ENCODE results near the gene ATP2A1. TPM values are rescaled to one million over a fixed set of nuclear protein-coding genes. Genes with fewer than 3 reads are reported as not detected.

ATP2A1 gene
- total and polyA plus RNA-seq, 4 donors: 0.77 to 6.1 (median 1.8) TPM

DNA sequence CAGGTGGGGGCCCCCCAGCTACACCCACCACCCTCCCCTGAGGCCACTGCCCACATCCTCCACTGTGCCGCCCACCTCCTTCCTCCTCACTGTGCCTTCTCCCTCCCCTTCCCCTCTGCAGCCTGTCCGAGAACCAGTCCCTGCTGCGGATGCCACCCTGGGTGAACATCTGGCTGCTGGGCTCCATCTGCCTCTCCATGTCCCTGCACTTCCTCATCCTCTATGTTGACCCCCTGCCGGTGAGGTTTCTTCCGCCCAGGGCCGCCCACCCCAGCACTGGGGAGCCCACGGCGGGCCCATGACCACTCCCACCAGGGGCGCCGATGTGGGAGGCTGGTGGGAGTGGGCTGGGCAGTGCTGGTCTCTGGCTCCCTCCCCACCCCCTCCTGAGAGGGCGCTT, 24.6 kb downstream of the ATP2A1 start:
- Histone ChIP-seq H3K36me3 (ENCODE audit: control insufficient read depth, insufficient read depth, low read length) (peaks cover 54% of the 10 kb centered on the region), H3K27me3 (ENCODE audit: control insufficient read depth, insufficient read depth, low read length) (no peaks in the 10 kb centered on the region), H3K9me3 (ENCODE audit: control insufficient read depth, insufficient read depth, low read length) (no peaks in the 10 kb centered on the region), H3K4me3 (ENCODE audit: low read depth, low read length) (no peak overlapping the region), H3K4me1 (ENCODE audit: control insufficient read depth, insufficient read depth, low read length) (no peaks in the 10 kb centered on the region), H3K27ac (ENCODE audit: low read depth, low read length) (no peak overlapping the region)
- DNase-seq (ENCODE audit: low read depth in 4 of 6, low spot score in 6 of 6): no peak
- WGBS (ENCODE audit: insufficient coverage): 71% methylated on average over 2 of the region's 11 CpGs

DNA sequence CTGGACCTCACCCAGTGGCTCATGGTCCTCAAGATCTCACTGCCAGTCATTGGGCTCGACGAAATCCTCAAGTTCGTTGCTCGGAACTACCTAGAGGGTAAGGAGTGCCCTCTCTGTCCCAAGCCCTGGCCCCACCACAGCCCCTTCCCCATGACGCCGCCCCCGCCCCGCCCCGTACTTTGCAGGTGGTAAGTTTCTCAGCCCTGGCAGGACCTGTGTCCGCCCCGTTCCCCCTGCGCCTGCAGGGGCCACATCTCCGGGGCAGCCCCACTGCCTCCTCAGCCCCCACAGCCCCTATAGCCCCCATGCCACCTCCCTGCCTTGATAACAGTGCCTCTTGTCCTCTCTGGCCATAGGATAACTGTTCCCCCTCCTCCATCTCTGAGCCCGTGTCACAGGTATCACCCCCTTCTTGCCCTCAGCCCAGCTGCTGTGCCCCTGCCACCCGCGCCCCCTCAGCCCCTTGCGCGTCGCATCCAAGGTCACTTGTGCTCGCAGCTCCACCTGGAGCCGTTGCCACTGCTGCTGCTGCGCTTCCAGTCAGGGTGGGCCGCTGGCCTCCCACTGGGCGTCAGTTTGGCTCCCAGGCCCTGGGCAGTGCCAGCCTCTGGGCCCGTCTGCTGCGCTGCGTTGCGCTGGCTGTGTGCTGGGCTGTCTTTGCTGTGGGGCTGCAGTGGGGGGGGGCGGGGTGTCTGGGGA, 25.2 kb downstream of the ATP2A1 start:
- Histone ChIP-seq H3K4me1 (ENCODE audit: control insufficient read depth, insufficient read depth, low read length) (no peaks in the 10 kb centered on the region), H3K9me3 (ENCODE audit: control insufficient read depth, insufficient read depth, low read length) (no peaks in the 10 kb centered on the region), H3K27me3 (ENCODE audit: control insufficient read depth, insufficient read depth, low read length) (no peaks in the 10 kb centered on the region), H3K4me3 (ENCODE audit: low read depth, low read length) (no peak overlapping the region), H3K36me3 (ENCODE audit: control insufficient read depth, insufficient read depth, low read length) (peaks cover 56% of the 10 kb centered on the region), H3K27ac (ENCODE audit: low read depth, low read length) (no peak overlapping the region)
- 87% methylated on average over 27 of the region's 29 CpGs for WGBS (ENCODE audit: insufficient coverage)
- DNase-seq (ENCODE audit: low read depth in 4 of 6, low spot score in 6 of 6): no peak

DNA sequence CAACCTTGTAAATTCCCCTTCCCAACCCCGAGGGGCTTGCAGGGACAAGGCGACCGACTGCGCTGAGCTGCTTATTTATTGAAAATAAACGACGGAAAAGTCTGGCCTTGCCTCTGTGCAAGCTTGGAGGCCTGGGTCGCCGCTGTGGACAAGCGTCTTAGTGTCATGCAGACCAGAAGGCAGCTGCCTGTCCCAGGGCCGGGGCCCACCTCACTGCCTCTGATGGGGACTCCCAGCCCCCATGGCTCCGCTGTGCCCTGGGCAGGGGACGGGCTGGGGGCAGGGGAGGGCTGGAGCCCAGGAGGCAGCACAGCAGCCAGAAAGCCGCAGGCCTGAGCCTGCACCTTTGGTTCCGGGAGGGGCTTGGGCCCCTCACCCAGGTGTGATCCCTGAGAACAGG, 26.1 kb downstream of the ATP2A1 start:
- Histone ChIP-seq H3K27ac (ENCODE audit: low read depth, low read length) (no peak overlapping the region), H3K9me3 (ENCODE audit: control insufficient read depth, insufficient read depth, low read length) (no peaks in the 10 kb centered on the region), H3K36me3 (ENCODE audit: control insufficient read depth, insufficient read depth, low read length) (peaks cover 58% of the 10 kb centered on the region), H3K4me1 (ENCODE audit: control insufficient read depth, insufficient read depth, low read length) (no peaks in the 10 kb centered on the region), H3K27me3 (ENCODE audit: control insufficient read depth, insufficient read depth, low read length) (no peaks in the 10 kb centered on the region), H3K4me3 (ENCODE audit: low read depth, low read length) (no peak overlapping the region)
- 75% methylated on average over 14 of the region's 14 CpGs for WGBS (ENCODE audit: insufficient coverage)
- no peak for DNase-seq (ENCODE audit: low read depth in 4 of 6, low spot score in 6 of 6)

DNA sequence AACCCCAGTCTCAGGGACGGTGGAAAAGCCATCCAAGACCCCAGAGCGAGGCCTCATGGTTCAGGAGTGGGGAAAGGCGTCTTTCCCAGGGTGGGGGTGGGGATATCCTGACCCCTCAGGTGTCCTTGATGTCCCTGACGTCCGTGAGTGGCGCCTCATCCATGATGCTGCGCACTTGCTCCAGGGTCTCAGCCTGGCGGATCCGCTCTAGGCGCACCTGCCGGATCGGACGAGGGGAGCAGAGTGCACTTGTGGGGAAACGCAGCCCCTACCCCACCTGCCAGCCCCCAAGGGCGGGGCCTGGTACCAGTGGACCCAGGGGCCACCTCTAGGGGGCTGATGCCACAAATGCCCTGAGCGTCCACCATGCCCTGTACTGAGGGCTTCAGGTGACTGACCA, 26.5 kb downstream of the ATP2A1 start:
- H3K27me3 ChIP-seq (ENCODE audit: control insufficient read depth, insufficient read depth, low read length): no peaks in the 10 kb centered on the region
- WGBS (ENCODE audit: insufficient coverage): 90% methylated on average over 14 of the region's 16 CpGs
- H3K4me1 ChIP-seq (ENCODE audit: control insufficient read depth, insufficient read depth, low read length): no peaks in the 10 kb centered on the region
- H3K27ac ChIP-seq (ENCODE audit: low read depth, low read length): no peak overlapping the region
- no peak overlapping the region for H3K4me3 ChIP-seq (ENCODE audit: low read depth, low read length)
- peaks cover 58% of the 10 kb centered on the region for H3K36me3 ChIP-seq (ENCODE audit: control insufficient read depth, insufficient read depth, low read length)
- no peaks in the 10 kb centered on the region for H3K9me3 ChIP-seq (ENCODE audit: control insufficient read depth, insufficient read depth, low read length)
- DNase-seq (ENCODE audit: low read depth in 4 of 6, low spot score in 6 of 6): no peak

DNA sequence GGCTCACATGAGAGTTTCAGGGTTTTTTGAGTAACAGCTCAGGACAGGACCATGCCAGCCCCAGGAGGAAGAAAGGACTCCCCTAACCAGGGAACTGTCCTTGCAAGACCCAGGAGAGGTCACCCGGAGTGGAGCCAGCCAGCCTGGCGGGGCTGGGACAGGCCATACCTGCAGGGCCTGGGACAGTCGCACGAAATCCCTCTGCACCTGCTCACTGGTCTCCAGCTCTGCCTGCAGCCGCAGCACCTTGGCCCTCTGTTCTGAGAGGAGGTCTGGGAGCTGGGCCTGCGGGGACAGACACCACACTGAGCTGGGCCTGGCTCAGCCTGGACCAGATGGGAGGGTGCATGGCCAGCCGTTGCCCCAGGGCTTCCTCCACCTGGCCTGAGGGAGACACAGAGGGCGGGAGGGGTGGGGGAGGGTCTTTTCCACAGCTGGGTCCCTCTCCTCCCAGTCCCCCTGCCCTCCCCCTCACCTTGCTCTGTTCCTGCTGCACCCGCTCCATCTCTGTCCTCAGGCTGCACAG, 27.0 kb downstream of the ATP2A1 start:
- no peak overlapping the region for H3K27ac ChIP-seq (ENCODE audit: low read depth, low read length)
- no peaks in the 10 kb centered on the region for H3K9me3 ChIP-seq (ENCODE audit: control insufficient read depth, insufficient read depth, low read length)
- no peaks in the 10 kb centered on the region for H3K27me3 ChIP-seq (ENCODE audit: control insufficient read depth, insufficient read depth, low read length)
- 83% methylated on average over 6 of the region's 9 CpGs for WGBS (ENCODE audit: insufficient coverage)
- peaks cover 61% of the 10 kb centered on the region for H3K36me3 ChIP-seq (ENCODE audit: control insufficient read depth, insufficient read depth, low read length)
- no peak overlapping the region for H3K4me3 ChIP-seq (ENCODE audit: low read depth, low read length)
- no peaks in the 10 kb centered on the region for H3K4me1 ChIP-seq (ENCODE audit: control insufficient read depth, insufficient read depth, low read length)
- DNase-seq (ENCODE audit: low read depth in 4 of 6, low spot score in 6 of 6): no peak

DNA sequence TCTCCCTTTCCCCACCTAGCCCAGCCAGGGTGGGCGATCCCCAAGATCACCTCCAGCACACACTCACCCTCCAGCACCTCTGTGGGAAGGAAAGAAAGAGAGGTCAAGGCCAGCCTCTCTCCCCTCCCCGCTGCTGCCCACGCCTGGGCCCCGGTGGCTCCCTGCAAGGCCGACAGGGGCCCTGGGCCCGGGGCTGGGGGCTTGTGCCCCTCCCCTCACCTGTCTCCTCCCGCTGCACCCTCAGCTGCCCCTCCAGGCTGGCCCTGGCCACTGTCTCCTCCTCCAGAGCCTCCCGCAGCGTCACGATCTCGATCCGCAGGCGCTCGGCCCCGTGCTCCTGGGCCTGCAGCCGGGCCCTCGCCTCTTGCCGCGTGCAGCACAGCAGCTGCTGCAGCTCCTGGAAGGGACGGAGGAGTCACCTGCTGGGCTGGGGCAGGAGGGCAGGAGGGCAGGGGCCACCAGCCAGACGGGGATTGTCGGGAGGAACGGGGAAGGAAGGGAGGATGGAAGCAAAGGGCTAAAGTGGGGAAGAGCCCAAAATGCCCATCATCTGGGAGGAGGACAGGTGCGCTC, 27.6 kb downstream of the ATP2A1 start:
- Histone ChIP-seq H3K27ac (ENCODE audit: low read depth, low read length) (no peak overlapping the region), H3K36me3 (ENCODE audit: control insufficient read depth, insufficient read depth, low read length) (peaks cover 62% of the 10 kb centered on the region), H3K4me3 (ENCODE audit: low read depth, low read length) (no peak overlapping the region), H3K4me1 (ENCODE audit: control insufficient read depth, insufficient read depth, low read length) (no peaks in the 10 kb centered on the region), H3K27me3 (ENCODE audit: control insufficient read depth, insufficient read depth, low read length) (no peaks in the 10 kb centered on the region), H3K9me3 (ENCODE audit: control insufficient read depth, insufficient read depth, low read length) (no peaks in the 10 kb centered on the region)
- WGBS (ENCODE audit: insufficient coverage): 55% methylated on average over 20 of the region's 24 CpGs
- no peak for DNase-seq (ENCODE audit: low read depth in 4 of 6, low spot score in 6 of 6)

DNA sequence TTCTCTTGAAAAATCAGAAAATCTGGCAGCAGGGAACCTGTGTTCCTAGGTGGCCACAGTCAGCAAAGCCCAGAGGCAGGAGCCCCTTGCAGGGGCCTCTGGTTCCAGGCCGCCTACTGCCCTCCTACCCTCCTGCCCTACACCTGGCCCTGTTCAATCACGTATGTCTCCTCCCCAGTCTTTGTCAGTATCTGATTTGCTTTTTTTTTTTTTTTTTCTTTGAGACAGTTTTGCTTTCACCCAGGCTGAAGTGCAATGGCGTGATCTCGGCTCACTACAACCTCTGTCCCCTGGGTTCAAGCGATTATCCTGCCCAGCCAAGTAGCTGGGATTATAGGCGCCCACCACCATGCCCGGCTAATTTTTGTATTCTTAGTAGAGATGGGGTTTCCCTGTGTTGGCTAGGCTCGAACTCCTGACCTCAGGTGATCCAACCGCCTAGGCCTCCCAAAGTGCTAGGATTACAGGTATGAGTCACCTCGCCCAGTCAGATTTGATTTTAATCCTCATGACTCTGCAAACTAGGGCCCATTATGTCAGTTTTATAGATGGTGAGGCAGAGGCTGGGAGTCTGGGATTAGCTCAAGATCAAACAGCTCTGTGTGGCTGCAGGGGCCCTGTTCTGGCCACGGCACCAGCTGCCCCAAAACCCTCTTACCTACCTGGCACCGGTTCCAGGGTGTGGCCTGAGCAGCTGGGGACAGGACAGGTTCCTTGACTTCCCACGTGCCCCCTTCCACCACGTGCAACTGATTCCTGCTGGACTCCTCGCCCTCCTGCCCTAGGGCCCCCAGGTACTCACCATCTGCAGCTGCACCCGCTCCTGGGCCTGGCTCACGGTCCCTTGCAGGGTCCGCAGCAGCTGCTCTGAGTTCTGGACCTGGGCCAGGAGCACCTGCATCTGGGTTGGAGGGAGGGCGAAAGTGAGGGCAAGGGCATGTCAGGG, 32.1 kb downstream of the ATP2A1 start:
- Histone ChIP-seq H3K4me1 (ENCODE audit: control insufficient read depth, insufficient read depth, low read length) (no peaks in the 10 kb centered on the region), H3K27ac (ENCODE audit: low read depth, low read length) (no peak overlapping the region), H3K27me3 (ENCODE audit: control insufficient read depth, insufficient read depth, low read length) (no peaks in the 10 kb centered on the region), H3K4me3 (ENCODE audit: low read depth, low read length) (no peak overlapping the region), H3K36me3 (ENCODE audit: control insufficient read depth, insufficient read depth, low read length) (peaks cover 57% of the 10 kb centered on the region), H3K9me3 (ENCODE audit: control insufficient read depth, insufficient read depth, low read length) (no peaks in the 10 kb centered on the region)
- no peak for DNase-seq (ENCODE audit: low read depth in 4 of 6, low spot score in 6 of 6)
- 95% methylated on average over 14 of the region's 19 CpGs for WGBS (ENCODE audit: insufficient coverage)

DNA sequence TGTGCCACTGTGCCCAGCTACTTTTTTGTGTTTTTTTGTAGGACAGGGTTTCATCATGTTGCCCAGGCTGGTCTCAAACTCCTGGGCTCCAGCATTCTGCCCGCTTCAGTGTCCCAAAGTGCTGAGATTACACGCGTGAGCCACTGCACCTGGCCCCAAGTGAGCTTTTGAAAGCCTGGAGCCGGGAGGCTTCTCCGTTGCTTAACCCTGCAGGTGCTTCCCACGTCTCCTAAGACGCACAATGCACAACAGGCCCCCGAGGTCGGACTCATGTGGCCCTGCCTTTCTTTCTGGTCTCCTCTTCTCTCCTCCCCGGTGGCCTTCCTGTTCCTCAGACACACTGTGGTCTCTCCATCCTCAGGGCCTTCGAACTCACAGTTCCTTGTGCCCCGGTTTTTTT, 34.3 kb downstream of the ATP2A1 start:
- peaks cover 60% of the 10 kb centered on the region for H3K36me3 ChIP-seq (ENCODE audit: control insufficient read depth, insufficient read depth, low read length)
- no peak overlapping the region for H3K27ac ChIP-seq (ENCODE audit: low read depth, low read length)
- no peaks in the 10 kb centered on the region for H3K9me3 ChIP-seq (ENCODE audit: control insufficient read depth, insufficient read depth, low read length)
- no peak for DNase-seq (ENCODE audit: low read depth in 4 of 6, low spot score in 6 of 6)
- H3K4me3 ChIP-seq (ENCODE audit: low read depth, low read length): no peak overlapping the region
- no peaks in the 10 kb centered on the region for H3K27me3 ChIP-seq (ENCODE audit: control insufficient read depth, insufficient read depth, low read length)
- H3K4me1 ChIP-seq (ENCODE audit: control insufficient read depth, insufficient read depth, low read length): no peaks in the 10 kb centered on the region
- 88% methylated on average over 12 of the region's 12 CpGs for WGBS (ENCODE audit: insufficient coverage)

DNA sequence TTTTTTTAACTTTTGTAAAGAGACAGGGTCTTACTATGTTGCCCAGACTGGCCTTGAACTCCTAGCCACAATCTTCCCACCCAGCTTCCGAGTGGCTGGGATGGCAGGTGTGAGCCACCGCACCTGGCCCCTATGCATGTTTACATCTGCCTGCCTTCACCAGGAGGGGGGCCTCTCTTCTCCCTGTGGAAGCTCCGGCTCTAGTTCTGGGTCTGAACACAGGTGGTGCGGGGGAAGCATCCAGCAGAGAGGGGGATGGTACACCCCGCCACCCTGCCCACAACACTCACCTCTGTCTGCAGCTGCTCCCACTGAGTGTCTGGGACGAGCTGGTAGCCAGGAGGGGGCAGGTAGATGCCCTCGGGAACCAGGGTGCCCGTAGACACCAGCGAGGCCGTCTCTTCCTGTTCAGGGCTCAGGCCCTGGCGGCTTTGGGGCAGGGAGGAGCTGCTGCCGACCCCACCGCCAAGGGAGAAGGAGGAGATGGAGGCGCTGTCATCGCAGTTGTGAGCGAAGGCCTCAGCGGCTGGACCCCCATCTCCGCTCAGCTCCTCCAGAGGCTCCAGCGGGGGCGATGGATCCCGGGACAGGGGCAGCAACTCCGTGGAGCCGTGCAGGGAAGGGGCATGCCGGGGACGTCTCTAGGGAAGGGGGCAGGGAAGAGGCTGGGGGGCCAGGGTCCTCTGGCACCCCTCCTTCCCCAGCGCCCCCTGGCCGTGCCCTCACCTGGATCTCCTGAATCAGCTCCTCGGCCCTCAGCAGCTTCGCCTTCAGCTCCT, 35.8 kb downstream of the ATP2A1 start:
- 95% methylated on average over 27 of the region's 29 CpGs for WGBS (ENCODE audit: insufficient coverage)
- H3K27me3 ChIP-seq (ENCODE audit: control insufficient read depth, insufficient read depth, low read length): no peaks in the 10 kb centered on the region
- no peak for DNase-seq (ENCODE audit: low read depth in 4 of 6, low spot score in 6 of 6)

More for the DNA sequence above, 35.8 kb downstream of the ATP2A1 start:
- Histone ChIP-seq H3K4me1 (ENCODE audit: control insufficient read depth, insufficient read depth, low read length) (no peaks in the 10 kb centered on the region), H3K36me3 (ENCODE audit: control insufficient read depth, insufficient read depth, low read length) (peaks cover 61% of the 10 kb centered on the region), H3K9me3 (ENCODE audit: control insufficient read depth, insufficient read depth, low read length) (no peaks in the 10 kb centered on the region), H3K27ac (ENCODE audit: low read depth, low read length) (no peak overlapping the region), H3K4me3 (ENCODE audit: low read depth, low read length) (no peak overlapping the region)
